ENCODE measurements around the gene PCSK4. TPM values are rescaled to one million over a fixed set of nuclear protein-coding genes. Genes with fewer than 3 reads are reported as not detected.

The PCSK4 gene
- total and polyA plus RNA-seq, 2 of the 13 experiments (the other 11 are each of a cell fraction or from before 2014, with no cell fraction given), result 2.0 to 2.7 TPM

- peak; percentile 53 for TF ChIP-seq CTCF (CRISPR knock-in tag; IDR thresholded peaks at IDR 0.05)
- 0 out of 2 replicates have a peak, but pooled peaks have one; percentile 42 for TF ChIP-seq POLR2G (IDR thresholded peaks at IDR 0.05; ENCODE audit: low read depth, low read length)
- TF ChIP-seq CREB1 (IDR thresholded peaks at IDR 0.05), result no peak
- no peak for TF ChIP-seq CREB1 (CRISPR knock-in tag; IDR thresholded peaks at IDR 0.05)
- TF ChIP-seq SRY (CRISPR knock-in tag; IDR thresholded peaks at IDR 0.05), result 0 out of 2 replicates have a peak, but pooled peaks have one; percentile 50
- TF ChIP-seq ZNF556 (CRISPR knock-in tag; IDR thresholded peaks at IDR 0.05; ENCODE audit: borderline replicate concordance), result no peak
Measured at GRCh38 chr19:1468821-1469254, 21.3 kb downstream of the PCSK4 start (continued).

DNA sequence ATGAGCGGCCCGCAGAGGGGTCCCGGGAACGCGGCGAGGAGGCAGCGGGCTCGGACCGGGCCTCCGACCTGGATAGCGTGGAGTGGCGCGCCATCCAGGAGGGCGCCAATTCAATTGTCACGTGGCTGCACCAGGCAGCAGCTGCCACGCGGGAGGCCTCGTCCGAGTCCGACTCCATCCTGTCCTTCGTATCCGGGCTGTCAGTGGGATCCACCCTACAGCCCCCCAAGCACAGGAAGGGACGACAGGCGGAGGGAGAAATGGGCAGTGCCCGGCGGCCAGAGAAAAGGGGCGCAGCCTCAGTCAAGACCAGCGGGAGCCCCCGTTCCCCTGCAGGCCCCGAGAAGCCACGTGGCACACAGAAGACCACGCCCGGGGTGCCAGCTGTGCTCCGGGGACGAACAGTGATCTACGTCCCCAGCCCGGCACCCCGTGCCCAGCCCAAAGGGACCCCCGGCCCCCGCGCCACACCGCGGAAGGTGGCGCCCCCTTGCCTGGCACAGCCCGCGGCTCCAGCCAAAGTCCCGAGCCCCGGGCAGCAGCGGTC is 21.8 kb downstream of the PCSK4 start:
- no TSS peak for BruUV-seq (replicated peaks)
- Histone ChIP-seq H3K9me3 (ENCODE audit: low read length) (no peaks in the 10 kb centered on the region), H3K9ac (ENCODE audit: insufficient read depth, low read depth, low read length) (0 out of 2 replicates have a peak overlapping the region, but pooled peaks have one; percentile 43), H4K20me1 (ENCODE audit: insufficient read depth, low read length) (peaks cover 12% of the 10 kb centered on the region), H3K27ac (ENCODE audit: extremely low read length, insufficient read depth, low read length) (no peak overlapping the region), H3K4me1 (ENCODE audit: insufficient read depth, low read length) (peaks cover 25% of the 10 kb centered on the region), H3K36me3 (replicated peaks in 1 of 2; ENCODE audit: control insufficient read depth in 1 of 2, insufficient read depth in 2 of 2, low read length in 2 of 2) (no peaks in the 10 kb centered on the region; a peak in 1 of 5 replicates), H3K79me2 (ENCODE audit: insufficient read depth, low read length) (no peaks in the 10 kb centered on the region), H3K4me2 (ENCODE audit: low read depth, low read length) (peak overlapping the region; percentile 76), H3K4me3 (replicated peaks in 1 of 3; ENCODE audit: insufficient read depth in 1 of 3, low read depth in 2 of 3, low read length in 3 of 3) (peak overlapping the region; percentile 45 to 69 (median 55); a peak in 4 of 6 replicates), H3K27me3 (ENCODE audit: control insufficient read depth in 1 of 2, insufficient read depth in 2 of 2, low read length in 2 of 2) (no peaks in the 10 kb centered on the region), H2AFZ (ENCODE audit: low read length) (no peak overlapping the region)
- DNase-seq (ENCODE audit: low spot score) (no peak), FAIRE-seq (no peak), ATAC-seq (no peak)
- intact Hi-C loops (cut with micrococcal nuclease; ENCODE audit: unreplicated experiment), result no loop called here
- 94% methylated on average over 7 of the region's 49 CpGs for WGBS (ENCODE audit: low lambda C conversion rate)
- in situ Hi-C loops (cut with HindIII; ENCODE audit: extremely low pct_ligation_motif_present, low pct_unique_long_range_greater_than_20kb), result no loop called here
- ChIA-PET CTCF (ENCODE audit: low intra/inter-chr PET ratio, low total read pairs) (no interaction called here), POLR2A (interaction anchor here (0.9 to 1.1 kb wide), 2 partner anchors 13 to 200 kb away, joined by 3 to 4 read pairs; partner anchors contain the start of gene CIRBP)
- TF ChIP-seq ZNF800 (CRISPR knock-in tag; IDR thresholded peaks at IDR 0.05), result no peak
- 0 out of 2 replicates have a peak, but pooled peaks have one; percentile 10 for TF ChIP-seq NFYB (CRISPR knock-in tag; IDR thresholded peaks at IDR 0.05)
- 0 out of 2 replicates have a peak, but pooled peaks have one; percentile 6 for TF ChIP-seq RAD21 (CRISPR knock-in tag; IDR thresholded peaks at IDR 0.05)
- TF ChIP-seq SMAD1 (CRISPR knock-in tag; IDR thresholded peaks at IDR 0.05; ENCODE audit: borderline replicate concordance, low read depth), result no peak
- no peak for TF ChIP-seq ZBTB7A (CRISPR knock-in tag; IDR thresholded peaks at IDR 0.05)

All from HepG2 (cell line).